Right renal pelvis (tissue), 4 donors: ENCODE results near the gene ZNF789. TPM values are rescaled to one million over a fixed set of nuclear protein-coding genes. Genes with fewer than 3 reads are reported as not detected.
"Not testable (repeated sequence)": the region's sequence is repeated elsewhere in the genome, so short reads cannot be mapped to it uniquely, and the experiment has no call there.

ENCODE experiments used
- DNase-seq, 4 donors: peaks; one replicate each; pipeline ENCODE4 v3.0.0-alpha.2; 2013; ENCODE audit warnings: low read depth in 4 of 4, low spot score in 3 of 4, missing footprints in 1 of 4
- polyA plus RNA-seq, 4 donors: library from polyadenylated mRNA; unstranded; fragments of 120-200 nt; gene quantifications; one replicate each; pipeline ENCODE4 v1.2.1, GENCODE V29; 2013; ENCODE audit not compliant: insufficient read length in 4 of 4

Gene ZNF789
- polyA plus RNA-seq, 4 donors: 23.1 to 31.5 (median 24.2) TPM

DNA sequence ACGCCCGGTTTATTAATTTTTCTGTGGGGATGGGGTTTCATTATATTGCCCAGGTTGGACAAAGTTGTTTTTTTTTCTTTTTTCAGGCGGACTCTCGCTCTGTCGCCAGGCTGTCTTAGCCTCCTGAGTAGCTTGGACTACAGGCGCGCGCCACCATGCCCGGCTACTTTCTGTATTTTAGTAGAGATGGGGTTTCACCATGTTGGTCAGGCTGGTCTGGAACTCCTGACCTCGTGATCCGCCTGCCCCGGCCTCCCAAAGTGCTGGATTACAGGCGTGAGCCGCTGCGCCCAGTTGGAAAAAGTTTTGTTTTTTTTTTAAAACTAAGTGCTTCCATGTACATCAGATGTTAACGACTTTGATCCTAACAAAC, 27.9 kb downstream of the ZNF789 start:
- DNase-seq: no peak

DNA sequence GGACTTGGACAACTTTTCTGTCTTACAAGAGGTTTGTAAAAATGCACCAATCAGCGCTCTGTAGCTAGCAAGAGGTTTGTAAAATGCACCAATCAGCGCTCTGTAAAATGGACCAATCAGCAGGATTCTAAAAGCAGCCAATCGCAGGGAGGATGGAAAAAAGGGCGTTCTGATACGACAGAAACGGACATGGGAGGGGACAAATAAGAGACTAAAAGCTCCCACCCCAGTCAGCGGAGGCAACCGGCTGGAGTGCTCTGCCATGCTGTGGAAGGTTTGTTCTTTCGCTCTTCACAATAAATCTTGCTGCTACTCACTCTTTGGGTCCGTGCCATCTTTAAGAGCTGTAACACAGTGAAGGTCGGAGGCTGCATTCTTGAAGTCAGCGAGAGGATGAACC, 28.5 kb downstream of the ZNF789 start:
- DNase-seq: not testable (repeated sequence)

DNA sequence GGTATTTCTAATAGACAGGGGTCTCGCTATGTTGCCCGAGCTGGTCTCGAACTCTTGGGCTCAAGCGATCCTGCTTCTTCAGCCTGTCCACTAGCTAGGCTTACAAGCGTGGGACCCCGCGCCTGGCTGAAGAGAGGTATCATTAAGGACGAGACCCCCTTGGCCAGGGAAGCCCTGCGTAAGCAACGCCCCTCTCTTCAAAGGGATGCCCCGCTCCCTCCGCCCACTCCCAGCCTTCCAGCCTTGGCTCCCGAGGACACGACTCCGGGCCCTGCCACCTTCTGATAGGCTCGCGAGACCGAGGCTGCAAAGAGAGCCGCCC, 31.6 kb downstream of the ZNF789 start:
- DNase-seq: peak in 1 of 4 donors; percentile 97

DNA sequence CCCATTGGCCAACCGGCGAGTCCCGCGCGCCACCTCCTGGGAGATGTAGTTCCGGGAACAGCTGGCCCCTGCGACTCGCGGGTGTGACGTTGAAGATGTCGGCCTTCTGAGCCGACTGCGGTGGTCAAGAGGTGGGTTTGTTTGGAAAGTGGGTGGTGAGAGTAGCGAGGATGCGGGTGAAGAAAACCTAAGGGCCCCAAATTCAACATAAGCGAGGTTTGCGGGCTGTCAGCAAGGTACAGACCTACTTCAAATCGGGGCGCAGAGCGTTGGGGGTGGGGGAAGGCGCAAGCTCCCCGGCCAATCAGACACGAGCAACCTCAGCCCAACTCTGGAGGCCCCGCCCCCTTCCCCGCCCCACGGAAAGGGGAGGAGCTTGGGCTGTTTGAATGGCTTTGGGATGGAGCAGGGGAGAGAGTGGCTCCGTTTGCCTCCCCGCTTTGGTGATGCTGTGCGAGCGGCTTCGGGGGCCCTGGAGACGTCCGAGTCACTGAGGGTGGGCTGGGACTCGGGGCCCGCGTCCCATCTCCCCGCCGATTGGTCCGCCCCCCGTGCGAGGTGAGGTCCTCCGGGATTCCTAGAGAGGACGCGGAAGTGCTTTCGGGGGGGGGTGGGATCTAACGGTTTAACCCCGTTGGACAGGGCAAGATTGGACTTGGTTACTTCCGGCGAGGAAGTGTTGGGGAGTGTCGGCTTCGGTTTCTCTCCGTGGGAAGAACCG, 32.1 kb downstream of the ZNF789 start, which contains the start of gene ZKSCAN5:
Gene ZKSCAN5, plus strand, starts transcription at position 60 of the 721 bp plus-strand sequence. CDS start 1,383 bp downstream, outside the sequence.
- peak; percentile 94 to 99 (median 97) for DNase-seq

DNA sequence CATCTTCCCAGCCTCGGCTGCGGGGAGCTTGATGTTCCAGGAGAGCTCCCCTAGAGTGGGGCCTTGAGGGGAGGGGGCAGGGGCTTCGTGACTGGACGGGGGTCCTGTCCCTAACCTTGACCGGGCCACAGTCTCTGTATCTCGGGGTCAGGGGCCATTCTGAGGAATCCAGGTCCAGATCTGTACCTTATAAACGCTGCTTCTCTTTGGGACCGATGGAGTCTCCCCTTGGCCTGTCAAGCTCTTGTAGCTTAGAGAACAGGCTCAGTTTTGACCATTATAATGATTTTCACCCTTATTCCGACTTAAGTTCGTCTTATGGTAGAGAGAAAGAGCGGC, 32.6 kb downstream of the ZNF789 start:
- DNase-seq: no peak

DNA sequence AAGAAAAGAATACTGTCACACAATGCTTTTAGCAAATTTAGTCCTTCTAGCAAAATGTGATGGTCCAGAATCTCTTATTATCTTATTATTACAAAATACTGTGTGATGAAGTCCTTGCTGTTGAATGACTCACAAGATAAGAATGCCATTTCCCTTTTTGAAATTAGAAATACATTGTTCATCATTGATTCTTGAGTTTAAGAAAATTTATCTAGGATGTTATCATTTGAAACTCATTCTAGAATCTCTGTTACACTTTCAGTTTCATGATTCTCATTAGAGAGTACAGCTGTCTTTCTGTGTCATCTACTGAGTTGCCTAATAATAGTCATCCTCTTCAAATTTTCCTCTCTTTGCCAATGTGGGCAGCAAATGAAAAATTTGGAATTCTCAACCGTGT, 41.4 kb downstream of the ZNF789 start:
- DNase-seq: no peak

DNA sequence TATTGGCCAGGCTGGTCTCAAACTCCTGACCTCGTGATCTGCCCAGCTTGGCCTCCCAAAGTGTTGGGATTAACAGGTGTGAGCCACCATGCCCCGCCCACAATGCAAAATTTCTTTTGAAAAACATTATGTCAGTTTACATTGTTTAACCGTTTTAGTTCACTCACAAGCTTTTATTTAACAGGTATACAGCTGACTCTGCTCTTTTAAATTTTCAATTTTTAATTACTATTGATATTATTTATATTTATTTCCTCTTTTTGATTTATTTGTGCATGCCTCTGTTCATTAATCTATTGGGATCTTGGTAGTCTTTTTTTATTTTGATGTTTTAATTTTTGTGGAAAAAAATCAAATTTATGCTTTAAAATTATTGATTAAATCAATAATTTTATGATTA, 48.7 kb downstream of the ZNF789 start:
- DNase-seq: no peak

DNA sequence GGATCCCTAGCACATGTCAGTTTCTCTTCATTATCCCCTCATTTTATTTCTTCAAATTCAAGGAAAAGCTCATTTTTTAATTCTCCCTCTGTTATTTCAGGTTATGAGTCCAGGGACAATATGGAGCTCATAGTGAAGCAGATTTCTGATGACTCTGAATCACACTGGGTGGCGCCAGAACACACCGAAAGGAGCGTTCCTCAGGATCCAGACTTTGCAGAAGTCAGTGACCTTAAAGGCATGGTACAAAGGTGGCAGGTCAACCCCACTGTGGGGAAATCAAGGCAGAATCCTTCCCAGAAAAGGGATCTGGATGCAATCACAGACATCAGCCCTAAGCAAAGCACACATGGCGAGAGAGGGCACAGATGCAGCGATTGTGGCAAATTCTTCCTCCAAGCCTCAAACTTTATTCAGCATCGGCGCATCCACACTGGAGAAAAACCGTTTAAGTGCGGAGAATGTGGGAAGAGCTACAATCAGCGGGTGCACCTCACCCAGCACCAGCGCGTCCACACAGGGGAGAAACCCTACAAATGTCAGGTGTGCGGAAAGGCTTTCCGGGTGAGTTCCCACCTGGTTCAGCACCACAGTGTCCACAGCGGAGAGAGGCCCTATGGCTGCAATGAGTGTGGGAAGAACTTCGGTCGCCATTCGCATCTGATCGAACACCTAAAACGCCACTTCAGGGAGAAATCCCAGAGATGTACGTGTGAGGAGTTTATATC, 53.2 kb downstream of the ZNF789 start:
- no peak for DNase-seq

DNA sequence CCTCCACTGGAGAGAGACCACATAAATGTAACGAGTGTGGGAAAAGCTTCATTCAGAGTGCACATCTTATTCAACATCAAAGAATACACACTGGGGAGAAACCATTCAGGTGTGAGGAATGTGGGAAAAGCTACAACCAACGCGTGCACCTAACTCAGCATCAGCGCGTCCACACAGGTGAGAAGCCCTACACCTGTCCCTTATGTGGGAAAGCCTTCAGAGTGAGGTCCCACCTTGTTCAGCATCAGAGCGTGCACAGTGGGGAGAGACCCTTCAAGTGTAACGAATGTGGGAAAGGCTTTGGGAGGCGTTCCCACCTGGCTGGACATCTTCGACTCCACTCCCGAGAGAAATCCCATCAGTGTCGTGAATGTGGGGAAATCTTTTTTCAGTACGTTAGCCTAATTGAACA, 58.7 kb downstream of the ZNF789 start:
- DNase-seq: no peak

DNA sequence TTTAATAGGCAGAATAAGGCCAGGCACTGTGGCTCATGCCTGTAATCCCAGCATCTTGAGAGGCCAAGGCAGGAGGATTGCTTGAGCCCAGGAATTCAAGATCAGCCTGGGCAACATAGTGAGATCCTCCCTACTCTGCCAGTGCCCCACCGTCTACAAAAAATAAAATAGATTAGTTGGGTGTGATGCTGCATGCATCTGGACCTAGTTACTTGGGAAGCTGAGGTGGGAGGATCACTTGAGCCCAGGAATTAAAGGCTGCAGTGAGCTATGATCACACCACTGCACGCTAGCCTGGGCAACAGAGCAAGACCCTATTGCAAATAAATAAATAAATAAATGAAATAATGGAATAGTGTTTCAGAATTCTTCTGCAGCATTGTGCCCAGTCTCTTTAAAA, 63.0 kb downstream of the ZNF789 start:
- no peak for DNase-seq

Other genes starting within 250 kb of the ZNF789 start
- under 1 TPM in 3 of 4 donors, not detected in 1; 0.04 to 0.10 (median 0.06) TPM for gene MYH16, start 200.1 kb upstream of the ZNF789 start, polyA plus RNA-seq
- gene ARPC1A, start 147.0 kb upstream of the ZNF789 start, polyA plus RNA-seq: 100 to 1,000 TPM; 112 to 122 (median 116) TPM
- gene ARPC1B, start 98.2 kb upstream of the ZNF789 start, polyA plus RNA-seq: 10 to 100 TPM; 30.6 to 42.7 (median 32.5) TPM
- gene PDAP1, start 64.3 kb upstream of the ZNF789 start, polyA plus RNA-seq: 100 to 1,000 TPM; 132 to 154 (median 134) TPM
- 100 to 1,000 TPM; 113 to 123 (median 118) TPM for gene BUD31, start 63.9 kb upstream of the ZNF789 start, polyA plus RNA-seq
- 1 to 10 TPM; 3.7 to 6.1 (median 4.5) TPM for gene PTCD1, start 34.1 kb upstream of the ZNF789 start, polyA plus RNA-seq
- 10 to 100 TPM; 30.3 to 31.5 (median 30.5) TPM for gene CPSF4, start 33.9 kb upstream of the ZNF789 start, polyA plus RNA-seq
- 100 to 1,000 TPM; 400 to 442 (median 427) TPM for gene ATP5MF, start 6.7 kb upstream of the ZNF789 start, polyA plus RNA-seq
- gene ZNF394, start 27.4 kb downstream of the ZNF789 start, polyA plus RNA-seq: 10 to 100 TPM; 14.0 to 15.3 (median 14.4) TPM
- gene ZKSCAN5, start 31.8 kb downstream of the ZNF789 start, polyA plus RNA-seq: 10 to 100 TPM; 14.4 to 16.6 (median 16.3) TPM
- gene FAM200A, start 79.2 kb downstream of the ZNF789 start, polyA plus RNA-seq: 10 to 100 TPM; 15.8 to 18.3 (median 17.4) TPM
- gene ZNF655, start 85.8 kb downstream of the ZNF789 start, polyA plus RNA-seq: 10 to 100 TPM; 65.7 to 81.6 (median 73.6) TPM
- 1 to 10 TPM; 1.5 to 2.8 (median 2.4) TPM for gene TMEM225B, start 125.4 kb downstream of the ZNF789 start, polyA plus RNA-seq
- 10 to 100 TPM; 18.2 to 20.9 (median 19.6) TPM for gene ZSCAN25, start 144.1 kb downstream of the ZNF789 start, polyA plus RNA-seq
- 1 to 10 TPM; 1.2 to 2.0 (median 1.3) TPM for gene CYP3A5, start 207.1 kb downstream of the ZNF789 start, polyA plus RNA-seq